GM19351 (cell line): ENCODE measurements around the gene SOX18.

Experiments
- ATAC-seq: cut with Tn5 transposase; IDR thresholded peaks from one replicate; pipeline ENCODE4 v1.9.1; 2021; ENCODE audit warnings: mild to moderate bottlenecking, moderate library complexity; ENCODE audit not compliant: unreplicated experiment

Gene SOX18

DNA sequence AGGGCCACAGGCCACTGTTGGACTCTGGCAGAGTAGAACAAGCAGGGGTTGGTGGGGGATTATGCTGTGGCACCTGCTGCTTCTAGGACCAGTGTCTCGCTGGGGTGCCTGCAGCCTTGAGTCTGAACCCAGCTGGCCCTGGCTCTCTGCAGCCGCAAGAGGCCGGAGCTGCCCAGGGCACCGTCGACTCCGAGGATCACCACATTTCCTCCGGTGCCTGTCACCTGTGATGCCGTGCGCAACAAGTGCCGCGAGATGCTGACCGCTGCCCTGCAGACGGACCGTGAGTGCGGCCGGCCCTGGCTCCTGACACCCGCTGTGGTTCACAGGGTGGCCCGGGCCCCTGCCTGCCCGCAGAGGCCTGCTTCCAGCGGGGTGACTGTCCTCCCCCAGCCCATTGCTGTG lies 19.8 kb upstream of the SOX18 start:
- ATAC-seq = no peak

- no peak for ATAC-seq
Observed at GRCh38 chr20:64068386-64069208, 19.2 kb upstream of the SOX18 start.

DNA sequence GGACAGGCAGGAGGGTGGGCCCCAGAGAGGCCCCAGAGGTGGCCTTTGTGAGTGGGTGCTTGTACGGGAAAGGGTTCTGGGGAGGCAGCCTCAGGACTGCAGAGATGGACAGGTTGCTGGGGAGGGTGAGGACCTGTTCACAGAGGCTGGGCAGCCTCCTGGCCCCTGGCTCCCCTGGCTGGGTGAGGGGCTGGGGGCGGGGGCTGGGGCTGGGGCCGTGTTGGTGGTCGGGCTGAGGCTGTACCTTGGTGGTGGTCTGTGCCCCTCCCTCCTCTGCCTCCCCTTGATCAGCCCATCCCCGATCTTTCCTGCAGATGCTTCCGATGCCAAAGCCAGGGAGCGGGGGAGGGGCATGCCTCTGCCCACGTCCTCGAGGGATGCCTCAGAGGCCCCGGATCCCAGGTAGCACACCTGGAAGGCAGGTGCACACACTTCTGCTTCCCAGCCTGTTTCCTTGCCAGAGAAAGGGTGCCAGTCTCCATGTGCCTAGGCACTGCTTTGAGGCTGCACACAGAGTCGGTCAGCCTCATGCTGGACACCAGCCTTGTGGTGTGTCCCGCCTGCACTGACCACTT lies 18.4 kb upstream of the SOX18 start:
- ATAC-seq = no peak

DNA sequence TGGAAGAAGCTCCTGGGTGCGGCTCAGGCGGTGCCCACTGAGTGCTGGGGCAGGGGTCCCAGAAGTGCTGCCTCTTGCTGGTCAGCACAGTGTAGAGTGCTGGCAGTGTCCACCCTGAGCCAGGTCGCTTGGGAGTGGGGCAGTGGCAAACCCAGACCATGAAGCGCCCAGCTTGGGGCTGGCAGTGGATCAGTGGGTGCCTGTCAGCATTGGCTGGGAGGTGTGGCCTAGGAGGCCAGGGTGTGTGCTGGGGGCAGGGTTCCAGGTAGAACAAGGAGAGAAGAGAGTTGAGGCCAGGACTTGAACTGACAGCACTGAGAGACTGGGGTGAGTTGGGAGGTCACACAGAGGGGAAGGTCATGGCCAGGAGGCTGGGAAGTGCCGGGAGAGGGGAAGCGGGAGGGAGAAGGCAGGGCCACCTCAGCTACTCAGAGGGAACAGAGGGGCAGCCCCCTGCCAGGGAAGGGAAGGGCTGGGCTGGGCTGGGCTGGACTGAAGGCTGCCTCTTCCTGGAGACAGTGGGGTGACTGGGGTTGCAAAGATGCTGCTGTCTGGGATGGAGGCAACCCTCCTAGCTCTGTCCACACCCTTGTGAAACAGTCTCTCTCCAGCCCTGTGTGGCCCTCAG lies 17.7 kb upstream of the SOX18 start:
- no peak for ATAC-seq

DNA sequence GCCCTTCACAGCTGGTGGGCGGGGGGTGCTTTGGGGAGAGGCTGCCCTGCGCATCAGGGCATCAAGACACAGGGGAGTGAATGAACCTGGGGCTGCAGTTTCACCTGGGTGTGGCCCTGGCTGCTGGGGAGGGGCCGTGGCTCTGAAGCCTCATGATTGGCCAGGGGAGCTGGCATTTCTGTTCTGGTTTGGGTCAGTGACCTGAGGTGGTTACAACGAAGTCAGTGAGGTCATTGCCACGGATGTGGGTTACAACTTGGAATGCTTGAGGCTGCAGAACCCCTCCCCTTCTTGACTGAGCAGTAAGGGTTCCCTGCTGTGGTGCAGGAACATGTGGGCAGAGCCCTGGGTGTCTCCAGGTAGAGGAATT lies 16.5 kb upstream of the SOX18 start:
- peak; percentile 59 for ATAC-seq

- no peak for ATAC-seq
Observed at GRCh38 chr20:64065062-64065973, 15.9 kb upstream of the SOX18 start.

DNA sequence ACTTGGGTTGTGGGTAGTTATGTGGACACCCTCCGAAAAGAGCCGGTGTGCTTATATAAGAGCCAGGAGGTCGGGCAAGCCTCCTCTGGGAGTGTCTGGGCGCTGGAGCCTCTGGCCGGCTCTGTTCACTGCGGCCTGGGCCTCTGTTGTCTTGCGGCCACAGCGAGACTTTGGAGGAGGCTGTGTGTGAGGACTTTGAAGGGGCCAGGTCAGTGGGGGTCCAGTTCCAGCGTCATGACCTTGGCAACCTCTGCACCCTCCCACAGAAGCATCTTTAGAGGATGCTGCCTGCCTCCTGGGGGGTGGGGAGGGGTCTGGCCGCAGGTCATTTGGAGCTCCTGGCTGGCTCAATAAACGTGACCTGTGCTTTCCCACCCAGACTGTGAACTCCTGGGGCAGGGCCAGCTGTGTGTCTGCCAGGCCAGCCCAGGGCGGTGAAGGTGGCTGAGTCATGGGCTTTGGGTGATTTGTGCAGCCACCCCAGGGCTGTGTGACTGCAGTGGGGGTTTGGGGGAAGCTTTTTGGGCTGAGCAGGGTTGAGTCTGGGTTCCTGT lies 14.8 kb upstream of the SOX18 start:
- no peak for ATAC-seq

- ATAC-seq = no peak
Observed at GRCh38 chr20:64063389-64064144, 14.1 kb upstream of the SOX18 start.

- peak; percentile 76 for ATAC-seq
Observed at GRCh38 chr20:64062596-64063388, 13.4 kb upstream of the SOX18 start, which contains the start of gene TCEA2. TCEA2 (plus strand) TSS chr20:64063198; CDS start chr20:64063313, 115 bp downstream.

DNA sequence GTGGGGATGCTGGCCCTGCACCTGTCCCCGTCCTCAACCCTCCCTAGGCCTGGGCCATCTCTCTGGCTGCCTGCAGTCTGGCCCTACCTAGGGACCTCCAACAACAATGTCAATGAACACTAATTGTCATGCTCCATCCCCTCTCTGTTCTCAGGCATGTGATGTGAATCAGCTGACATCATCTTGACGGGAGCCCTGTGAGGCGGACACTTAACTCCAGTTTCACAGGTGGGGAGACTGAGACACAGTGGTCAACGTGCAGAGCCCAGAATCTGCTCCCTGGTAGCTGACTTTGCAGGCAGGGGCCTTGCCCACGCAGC lies 12.8 kb upstream of the SOX18 start:
- ATAC-seq = no peak

DNA sequence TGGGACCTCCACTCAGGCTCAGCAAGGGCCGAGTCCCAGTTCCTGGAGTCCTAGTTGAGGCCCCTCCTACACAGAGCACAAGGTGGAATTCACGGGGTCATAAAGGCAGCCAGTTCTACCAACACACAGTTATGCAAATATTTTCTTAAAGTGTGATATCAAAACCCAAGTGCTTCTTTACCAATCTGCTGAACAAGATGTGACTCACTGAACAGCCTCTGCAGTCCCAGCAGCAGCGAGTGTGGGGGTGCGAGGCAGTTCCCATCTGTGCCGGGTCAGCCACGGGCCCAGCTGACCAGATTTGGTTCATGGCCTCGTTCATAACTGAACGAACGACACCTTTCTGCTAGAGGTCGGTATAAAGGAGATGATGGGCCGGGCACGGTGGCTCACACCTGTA lies 9.1 kb upstream of the SOX18 start:
- ATAC-seq = no peak

DNA sequence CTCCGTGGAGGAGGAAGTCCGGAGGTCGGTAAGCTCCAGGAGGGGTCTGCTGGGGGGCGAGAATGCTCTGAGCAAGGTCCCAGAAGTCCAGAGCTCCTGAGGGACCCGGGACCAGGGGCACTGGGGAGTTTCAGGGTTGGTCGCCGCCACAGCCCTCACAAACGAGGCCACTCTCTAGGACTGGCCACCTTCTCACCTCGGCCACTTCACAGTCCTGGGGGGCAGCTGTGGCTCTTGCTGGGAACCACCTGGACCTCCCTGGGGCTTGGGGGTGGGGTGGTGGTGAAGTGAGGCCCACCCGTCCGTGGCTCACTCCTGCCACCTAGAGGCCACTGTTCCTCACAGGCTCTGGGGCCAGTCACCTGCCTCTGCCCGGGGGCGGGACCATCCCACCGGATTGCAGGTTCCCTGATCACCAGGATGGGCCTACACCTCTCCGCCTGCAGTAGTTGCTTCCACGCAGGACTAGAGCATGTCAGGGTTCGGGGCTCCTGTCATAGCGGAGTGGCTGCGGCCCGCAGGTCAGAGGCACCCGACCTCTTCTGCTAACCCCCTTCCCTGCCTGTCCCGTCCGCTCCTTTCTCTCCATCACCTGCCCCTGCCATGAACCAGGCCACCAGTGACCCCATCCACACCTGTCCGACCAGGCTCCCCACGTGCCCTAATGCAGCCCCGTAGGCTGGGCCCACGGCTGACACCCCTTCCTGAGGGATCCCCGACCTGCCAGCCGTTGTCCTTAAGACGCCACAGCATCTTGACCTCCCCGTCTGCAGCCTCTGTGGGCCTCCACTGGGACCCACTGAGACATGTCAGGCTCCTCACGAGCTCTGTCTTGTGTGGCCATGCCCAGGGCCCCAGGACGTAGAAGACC lies 8.4 kb upstream of the SOX18 start:
- no peak for ATAC-seq

- ATAC-seq = no peak
Observed at GRCh38 chr20:64056889-64057627, 7.6 kb upstream of the SOX18 start.

DNA sequence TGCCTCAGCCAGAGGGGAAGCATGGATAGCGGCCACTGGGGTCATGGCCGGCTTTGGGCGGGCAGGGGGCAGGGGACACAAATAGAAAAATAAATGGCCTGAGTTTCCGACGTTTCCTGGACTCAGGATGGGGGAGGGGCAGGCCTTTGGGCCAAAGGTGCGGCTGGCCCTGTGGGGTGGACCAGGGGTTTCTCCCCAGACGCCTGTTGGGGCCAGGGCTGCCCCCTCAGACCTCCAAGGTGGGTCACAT lies 7.1 kb upstream of the SOX18 start:
- ATAC-seq = no peak

DNA sequence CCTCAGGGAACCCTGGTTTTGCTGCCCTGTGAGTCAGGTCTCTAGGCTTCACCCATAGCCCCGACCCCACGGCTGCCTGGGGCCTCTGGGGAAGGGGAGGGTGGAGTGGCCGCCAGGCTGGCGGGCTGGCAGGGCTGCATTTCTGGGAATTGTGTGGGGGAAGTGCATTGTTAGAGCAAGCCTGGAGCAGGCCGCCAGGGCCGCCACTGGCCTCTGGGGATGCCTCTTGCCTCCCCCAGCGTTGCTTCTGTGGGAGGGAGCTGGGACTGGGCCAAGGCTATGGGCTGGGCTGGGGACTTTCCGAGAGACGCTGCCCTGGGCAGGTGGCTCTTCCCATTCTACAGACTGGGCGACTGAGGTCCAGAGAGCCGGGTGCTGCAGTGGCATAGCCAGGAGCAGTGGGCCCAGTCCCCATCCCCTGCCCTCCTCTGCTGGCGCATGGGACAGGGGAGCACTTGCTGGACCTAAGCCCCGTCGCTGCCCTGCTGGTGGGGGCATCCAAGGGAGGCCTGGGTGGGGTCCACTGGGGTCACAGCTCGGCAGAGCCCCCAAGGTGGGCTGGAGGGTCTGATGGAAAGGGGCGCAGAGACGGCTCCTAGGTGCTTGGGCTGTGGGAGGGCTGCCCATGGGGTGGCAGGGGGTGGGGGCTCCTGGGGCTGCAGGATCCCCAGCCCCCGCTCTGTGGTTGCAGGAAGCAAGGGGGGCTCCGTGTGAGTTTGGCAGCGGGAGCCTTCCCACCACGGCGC lies 6.6 kb upstream of the SOX18 start:
- no peak for ATAC-seq

DNA sequence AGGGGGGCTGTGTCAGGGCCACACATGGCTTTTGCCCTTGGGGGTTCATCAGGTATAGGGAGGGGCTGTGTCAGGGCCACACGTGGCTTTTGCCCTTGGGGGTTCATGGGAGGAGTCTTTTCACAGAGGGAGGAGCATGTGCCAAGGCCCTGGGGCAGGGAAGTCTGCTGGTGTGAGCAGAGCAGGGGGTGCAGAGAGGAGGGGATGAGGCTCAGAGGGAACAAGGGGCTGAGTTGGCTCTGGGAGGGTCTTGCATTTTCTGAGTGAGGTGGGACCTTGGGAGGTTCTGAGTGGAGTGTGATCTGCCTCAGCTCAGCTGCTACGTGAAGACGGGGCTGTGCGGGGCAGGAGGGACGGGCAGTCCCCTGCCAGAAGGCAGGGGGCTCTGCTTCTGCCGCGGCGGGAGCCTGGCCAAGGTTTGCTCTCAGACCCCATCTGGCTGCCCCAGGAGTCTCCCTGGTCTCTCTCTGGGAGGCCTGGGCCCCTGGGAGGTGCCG lies 6.0 kb upstream of the SOX18 start:
- no peak for ATAC-seq
